Endothelial cell of umbilical vein (primary cell): ENCODE data around the gene ZDBF2. TPM values are rescaled to one million over a fixed set of nuclear protein-coding genes. Genes with fewer than 3 reads are reported as not detected.

Source experiments
- BruUV-seq: library from RNA; stranded (reverse); fragments of 400-500 nt; replicated peaks from 2 replicates; lab custom pipeline; 2021; lab: Mats Ljungman, UMichigan
- CTCF ChIA-PET: fragments of 300-600, 350-600 bp; sonication (Branson Sonifier 250); formaldehyde crosslinking; loops from one replicate; lab custom pipeline; 2021; ENCODE audit warnings: antibody characterized with exemption, inconsistent platforms; lab: Charles Lee
- POLR2A ChIA-PET: fragments of 300-600, 350-600 bp; sonication (Branson Sonifier 250); formaldehyde crosslinking; loops from one replicate; lab custom pipeline; 2021; ENCODE audit warnings: antibody characterized with exemption, inconsistent platforms; lab: Charles Lee
- DNase-seq: peaks from one replicate; pipeline ENCODE4 v3.0.0-alpha.2; 2011; ENCODE audit warnings: low read depth, low spot score
- FAIRE-seq: peaks from 2 replicates; lab custom pipeline; 2011; peaks lifted over from hg19 to GRCh38; lab: Jason Lieb, UNC
- H2AFZ ChIP-seq: 2 replicates; pipeline ENCODE4 v1.6.0; 2012; ENCODE audit warnings: low read depth, low read length, control low read depth, inconsistent platforms
- H3K27ac ChIP-seq: 2 replicates; pipeline ENCODE4 v1.5.1; 2011; ENCODE audit warnings: low read depth, mild to moderate bottlenecking, control low read depth, low read length, moderate library complexity; ENCODE audit not compliant: insufficient read depth
- H3K27me3 ChIP-seq, 2 experiments: 2 replicates each; pipeline versions ENCODE4 v1.6.0 to v1.6.1; 2011; ENCODE audit warnings: low read length in 2 of 2, mixed read lengths in 1 of 2; ENCODE audit not compliant: control insufficient read depth in 2 of 2, insufficient read depth in 2 of 2
- H3K36me3 ChIP-seq, 2 experiments: 2 replicates in 1 of 2; 3 replicates in 1 of 2; pipeline ENCODE4 v1.5.1; 2011; ENCODE audit warnings: low read length in 2 of 2, mild to moderate bottlenecking in 1 of 2, moderate library complexity in 1 of 2; ENCODE audit not compliant: control insufficient read depth in 2 of 2, insufficient read depth in 2 of 2; ENCODE audit errors: extremely low read depth in 1 of 2
- H3K4me1 ChIP-seq: 3 replicates; pipeline ENCODE4 v1.5.1; 2011; ENCODE audit warnings: mild to moderate bottlenecking, low read length; ENCODE audit not compliant: control insufficient read depth, insufficient read depth; ENCODE audit errors: extremely low read depth
- H3K4me2 ChIP-seq: 2 replicates; pipeline ENCODE4 v1.6.1; 2011; ENCODE audit warnings: low read length, control low read depth, mixed read lengths; ENCODE audit not compliant: insufficient read depth
- H3K4me3 ChIP-seq, 3 experiments: fragments of 200-600 bp in 1 of 3; sonication (generic), shearing (Covaris generic) in 1 of 3; replicated peaks in 1 of 3; 2 replicates each; pipeline ENCODE4 v1.5.1; 2011 to 2016; ENCODE audit warnings: control low read depth in 3 of 3, low read length in 3 of 3, mild to moderate bottlenecking in 2 of 3, inconsistent platforms in 1 of 3, low read depth in 1 of 3, moderate library complexity in 1 of 3; ENCODE audit not compliant: insufficient read depth in 1 of 3
- H3K79me2 ChIP-seq: 2 replicates; pipeline ENCODE4 v1.6.0; 2012; ENCODE audit warnings: low read length, inconsistent platforms; ENCODE audit not compliant: control insufficient read depth, insufficient read depth
- H3K9ac ChIP-seq: replicated peaks from 2 replicates; pipeline ENCODE3; 2011; ENCODE audit warnings: low read length, control low read depth; ENCODE audit not compliant: insufficient read depth; ENCODE audit errors: extremely low read depth
- H3K9me1 ChIP-seq: replicated peaks from 3 replicates; pipeline ENCODE4 v1.6.0; 2011; ENCODE audit warnings: mild to moderate bottlenecking, low read length; ENCODE audit not compliant: control insufficient read depth, insufficient read depth; ENCODE audit errors: extremely low read depth
- H3K9me3 ChIP-seq: replicated peaks from 2 replicates; pipeline ENCODE4 v1.5.1; 2012; ENCODE audit warnings: low read length, inconsistent platforms; ENCODE audit not compliant: control insufficient read depth, insufficient read depth
- H4K20me1 ChIP-seq: replicated peaks from 2 replicates; pipeline ENCODE3; 2011; ENCODE audit warnings: mild to moderate bottlenecking, low read length; ENCODE audit not compliant: control insufficient read depth, insufficient read depth; ENCODE audit errors: extremely low read depth
- CTCF ChIP-seq, 2 donors: IDR thresholded peaks; 1 replicate in 1 of 2; 2 replicates in 1 of 2; pipeline ENCODE4 v1.5.1; 2011; ENCODE audit warnings: low read length in 2 of 2, mild to moderate bottlenecking in 2 of 2, moderate library complexity in 2 of 2, control low read depth in 1 of 2, inconsistent platforms in 1 of 2, low read depth in 1 of 2; ENCODE audit not compliant: insufficient read depth in 1 of 2; ENCODE audit errors: extremely low read depth in 1 of 2
- EZH2 ChIP-seq: IDR thresholded peaks from 2 replicates; pipeline ENCODE4 v1.6.1; 2012; ENCODE audit warnings: borderline replicate concordance, low read depth, mild to moderate bottlenecking, moderate library complexity, low read length, inconsistent platforms; ENCODE audit not compliant: severe bottlenecking
- FOS ChIP-seq: IDR thresholded peaks from 2 replicates; pipeline ENCODE4 v1.6.1; 2011; ENCODE audit warnings: mild to moderate bottlenecking, low read length, moderate library complexity, borderline replicate concordance; ENCODE audit not compliant: insufficient read depth
- GATA2 ChIP-seq: IDR thresholded peaks from 2 replicates; pipeline ENCODE4 v1.7.0; 2011; ENCODE audit warnings: low read depth, mild to moderate bottlenecking, moderate library complexity, mixed read lengths, low read length; ENCODE audit not compliant: insufficient read length, insufficient read depth
- JUN ChIP-seq: IDR thresholded peaks from 2 replicates; pipeline ENCODE4 v1.6.1; 2011; ENCODE audit warnings: borderline replicate concordance, low read depth; ENCODE audit not compliant: insufficient read length, insufficient read depth
- MAX ChIP-seq: IDR thresholded peaks from 2 replicates; pipeline ENCODE4 v1.6.1; 2011; ENCODE audit not compliant: insufficient read depth, insufficient read length
- MYC ChIP-seq: IDR thresholded peaks from one replicate; pipeline ENCODE4 v1.6.1; 2011; ENCODE audit warnings: mild to moderate bottlenecking, low read depth, low read length
- POLR2A ChIP-seq: IDR thresholded peaks from 2 replicates; pipeline ENCODE4 v1.6.1; 2012; ENCODE audit warnings: low read depth, mild to moderate bottlenecking, control low read depth, low read length
- POLR2AphosphoS5 ChIP-seq: IDR thresholded peaks from 2 replicates; pipeline ENCODE4 v1.6.1; 2012; ENCODE audit warnings: low read depth, mild to moderate bottlenecking, control low read depth, low read length, moderate library complexity; ENCODE audit not compliant: insufficient read depth
- dilution Hi-C: fragments of 300-500 bp; cut with MboI; formaldehyde crosslinking; loops from one replicate; pipeline ENCODE4 v1.15.0; 2019; ENCODE audit warnings: low sequenced_read_pairs; ENCODE audit not compliant: extremely low pct_ligation_motif_present
- intact Hi-C: fragments of 100-400 bp; cut with micrococcal nuclease; formaldehyde crosslinking; loops from one replicate; pipeline ENCODE4 v1.10.0; 2022
- polyA plus RNA-seq, 4 experiments: library from polyadenylated mRNA; depleted of rRNA in 3 of 4; stranded (reverse) in 3 of 4; unstranded in 1 of 4; fragments of >200 nt; gene quantifications; 2 replicates each; pipeline versions ENCODE4 v1.2.1 to v1.2.3, GENCODE V29; 2011 to 2012; ENCODE audit warnings: missing spikeins in 1 of 4
- total RNA-seq: library from RNA; stranded (reverse); gene quantifications from 2 replicates; pipeline ENCODE4 v1.2.3, GENCODE V29; 2021

ZDBF2 gene
- total and polyA plus RNA-seq, 2 donors (not counting 3 experiments of a cell fraction or from before 2014, with no cell fraction given) = 1.3 to 9.6 TPM

- no peak overlapping the region for H3K4me2 ChIP-seq
- H2AFZ ChIP-seq = no peak overlapping the region
- POLR2A ChIA-PET = no interaction called here
- H3K27ac ChIP-seq = no peak overlapping the region
- no peak overlapping the region for H3K4me3 ChIP-seq
- H3K27me3 ChIP-seq = peaks cover 0 to 1% of the 10 kb centered on the region in 2 experiments
- TF ChIP-seq POLR2AphosphoS5 (no peak), EZH2 (no peak), CTCF (IDR thresholded peaks at IDR 0.05; ENCODE audit: extremely low read depth in 1 of 2, insufficient read depth in 1 of 2, low read depth in 1 of 2, low read length in 2 of 2) (no peak), POLR2A (no peak), MYC (no peak), FOS (no peak), MAX (no peak), GATA2 (no peak), JUN (no peak)
- DNase-seq = no peak
- intact Hi-C loops (no loop called here), dilution Hi-C loops (no loop called here)
- peaks cover 0 to 2% of the 10 kb centered on the region in 2 experiments for H3K36me3 ChIP-seq
- no TSS peak for BruUV-seq
- no peaks in the 10 kb centered on the region for H3K9me3 ChIP-seq
- no peak overlapping the region for H3K9ac ChIP-seq
- FAIRE-seq = no peak
- H3K9me1 ChIP-seq = no peaks in the 10 kb centered on the region
- H3K79me2 ChIP-seq = no peaks in the 10 kb centered on the region
- H4K20me1 ChIP-seq = no peaks in the 10 kb centered on the region
- no peaks in the 10 kb centered on the region for H3K4me1 ChIP-seq
- CTCF ChIA-PET = no interaction called here
Observed at GRCh38 chr2:206287197-206287596, 12.7 kb downstream of the ZDBF2 start.
